ENCODE measurements around the gene OR2F1.

DNA sequence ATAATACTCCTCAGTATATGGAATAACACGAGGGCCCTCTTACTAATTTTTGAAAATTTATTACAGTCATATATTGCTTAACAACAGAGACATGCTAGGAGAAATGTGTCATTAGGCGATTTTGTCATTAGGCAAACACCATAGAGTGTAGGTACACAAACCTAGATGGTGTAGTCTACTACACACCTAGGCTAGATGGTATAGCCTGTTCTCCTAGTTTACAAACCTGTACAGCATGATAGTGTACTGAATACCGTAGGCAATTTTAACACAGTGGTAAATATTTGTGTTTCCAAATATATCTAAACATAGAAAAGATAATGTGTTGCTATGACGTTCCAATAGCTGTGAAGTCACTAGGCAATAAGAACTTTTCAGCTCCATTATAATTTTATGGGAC lies 12.8 kb downstream of the OR2F1 start:
- TF ChIP-seq SMC3 (IDR thresholded peaks at IDR 0.05) (no peak), CHD2 (IDR thresholded peaks at IDR 0.05; ENCODE audit: low read length, partially characterized antibody) (no peak), HOXB5 (CRISPR knock-in tag; IDR thresholded peaks at IDR 0.05) (no peak), POLR2AphosphoS2 (conservative IDR thresholded peaks at IDR 0.05; ENCODE audit: low read length) (no peak), POLR2A (IDR thresholded peaks at IDR 0.05; ENCODE audit: low read length) (no peak), ESRRA (IDR thresholded peaks at IDR 0.05; ENCODE audit: borderline replicate concordance, low read length) (no peak), MYC (IDR thresholded peaks at IDR 0.05; ENCODE audit: borderline replicate concordance, low read length) (no peak), JUN (IDR thresholded peaks at IDR 0.05) (no peak), MAZ (IDR thresholded peaks at IDR 0.05; ENCODE audit: borderline replicate concordance, low read depth, low read length) (no peak), EP300 (IDR thresholded peaks at IDR 0.05) (no peak)
- TF ChIP-seq, protein P1, sequence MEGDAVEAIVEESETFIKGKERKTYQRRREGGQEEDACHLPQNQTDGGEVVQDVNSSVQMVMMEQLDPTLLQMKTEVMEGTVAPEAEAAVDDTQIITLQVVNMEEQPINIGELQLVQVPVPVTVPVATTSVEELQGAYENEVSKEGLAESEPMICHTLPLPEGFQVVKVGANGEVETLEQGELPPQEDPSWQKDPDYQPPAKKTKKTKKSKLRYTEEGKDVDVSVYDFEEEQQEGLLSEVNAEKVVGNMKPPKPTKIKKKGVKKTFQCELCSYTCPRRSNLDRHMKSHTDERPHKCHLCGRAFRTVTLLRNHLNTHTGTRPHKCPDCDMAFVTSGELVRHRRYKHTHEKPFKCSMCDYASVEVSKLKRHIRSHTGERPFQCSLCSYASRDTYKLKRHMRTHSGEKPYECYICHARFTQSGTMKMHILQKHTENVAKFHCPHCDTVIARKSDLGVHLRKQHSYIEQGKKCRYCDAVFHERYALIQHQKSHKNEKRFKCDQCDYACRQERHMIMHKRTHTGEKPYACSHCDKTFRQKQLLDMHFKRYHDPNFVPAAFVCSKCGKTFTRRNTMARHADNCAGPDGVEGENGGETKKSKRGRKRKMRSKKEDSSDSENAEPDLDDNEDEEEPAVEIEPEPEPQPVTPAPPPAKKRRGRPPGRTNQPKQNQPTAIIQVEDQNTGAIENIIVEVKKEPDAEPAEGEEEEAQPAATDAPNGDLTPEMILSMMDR (IDR thresholded peaks at IDR 0.05), result no peak
- TF ChIP-seq, protein P2, sequence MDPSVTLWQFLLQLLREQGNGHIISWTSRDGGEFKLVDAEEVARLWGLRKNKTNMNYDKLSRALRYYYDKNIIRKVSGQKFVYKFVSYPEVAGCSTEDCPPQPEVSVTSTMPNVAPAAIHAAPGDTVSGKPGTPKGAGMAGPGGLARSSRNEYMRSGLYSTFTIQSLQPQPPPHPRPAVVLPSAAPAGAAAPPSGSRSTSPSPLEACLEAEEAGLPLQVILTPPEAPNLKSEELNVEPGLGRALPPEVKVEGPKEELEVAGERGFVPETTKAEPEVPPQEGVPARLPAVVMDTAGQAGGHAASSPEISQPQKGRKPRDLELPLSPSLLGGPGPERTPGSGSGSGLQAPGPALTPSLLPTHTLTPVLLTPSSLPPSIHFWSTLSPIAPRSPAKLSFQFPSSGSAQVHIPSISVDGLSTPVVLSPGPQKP (IDR thresholded peaks at IDR 0.05; ENCODE audit: low read depth, low read length), result no peak
- TF ChIP-seq, protein P3, sequence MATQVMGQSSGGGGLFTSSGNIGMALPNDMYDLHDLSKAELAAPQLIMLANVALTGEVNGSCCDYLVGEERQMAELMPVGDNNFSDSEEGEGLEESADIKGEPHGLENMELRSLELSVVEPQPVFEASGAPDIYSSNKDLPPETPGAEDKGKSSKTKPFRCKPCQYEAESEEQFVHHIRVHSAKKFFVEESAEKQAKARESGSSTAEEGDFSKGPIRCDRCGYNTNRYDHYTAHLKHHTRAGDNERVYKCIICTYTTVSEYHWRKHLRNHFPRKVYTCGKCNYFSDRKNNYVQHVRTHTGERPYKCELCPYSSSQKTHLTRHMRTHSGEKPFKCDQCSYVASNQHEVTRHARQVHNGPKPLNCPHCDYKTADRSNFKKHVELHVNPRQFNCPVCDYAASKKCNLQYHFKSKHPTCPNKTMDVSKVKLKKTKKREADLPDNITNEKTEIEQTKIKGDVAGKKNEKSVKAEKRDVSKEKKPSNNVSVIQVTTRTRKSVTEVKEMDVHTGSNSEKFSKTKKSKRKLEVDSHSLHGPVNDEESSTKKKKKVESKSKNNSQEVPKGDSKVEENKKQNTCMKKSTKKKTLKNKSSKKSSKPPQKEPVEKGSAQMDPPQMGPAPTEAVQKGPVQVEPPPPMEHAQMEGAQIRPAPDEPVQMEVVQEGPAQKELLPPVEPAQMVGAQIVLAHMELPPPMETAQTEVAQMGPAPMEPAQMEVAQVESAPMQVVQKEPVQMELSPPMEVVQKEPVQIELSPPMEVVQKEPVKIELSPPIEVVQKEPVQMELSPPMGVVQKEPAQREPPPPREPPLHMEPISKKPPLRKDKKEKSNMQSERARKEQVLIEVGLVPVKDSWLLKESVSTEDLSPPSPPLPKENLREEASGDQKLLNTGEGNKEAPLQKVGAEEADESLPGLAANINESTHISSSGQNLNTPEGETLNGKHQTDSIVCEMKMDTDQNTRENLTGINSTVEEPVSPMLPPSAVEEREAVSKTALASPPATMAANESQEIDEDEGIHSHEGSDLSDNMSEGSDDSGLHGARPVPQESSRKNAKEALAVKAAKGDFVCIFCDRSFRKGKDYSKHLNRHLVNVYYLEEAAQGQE (IDR thresholded peaks at IDR 0.05), result no peak
- TF ChIP-seq, protein P4, sequence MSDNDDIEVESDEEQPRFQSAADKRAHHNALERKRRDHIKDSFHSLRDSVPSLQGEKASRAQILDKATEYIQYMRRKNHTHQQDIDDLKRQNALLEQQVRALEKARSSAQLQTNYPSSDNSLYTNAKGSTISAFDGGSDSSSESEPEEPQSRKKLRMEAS (IDR thresholded peaks at IDR 0.05), result no peak
